DOHH2 (cell line): Measurements from ENCODE around the gene COIL.

Experiments
- H3F3A ChIP-seq: fragments of 200-600 bp; sonication (generic), shearing (Covaris generic); 2 replicates; pipeline ENCODE4 v1.6.0; 2016; ENCODE audit warnings: antibody characterized with exemption, mild to moderate bottlenecking; ENCODE audit not compliant: control insufficient read depth, insufficient read depth
- H3K27ac ChIP-seq: fragments of 200-600 bp; sonication (generic); 2 replicates; pipeline ENCODE4 v1.5.1; 2014; ENCODE audit warnings: low read depth, mild to moderate bottlenecking, low read length, moderate library complexity
- H3K27me3 ChIP-seq: fragments of 200-600 bp; sonication (generic); 2 replicates; pipeline ENCODE4 v1.6.1; 2014; ENCODE audit warnings: mild to moderate bottlenecking, low read length, mixed read lengths; ENCODE audit not compliant: control insufficient read depth
- H3K36me3 ChIP-seq: fragments of 200-600 bp; sonication (generic); 2 replicates; pipeline ENCODE4 v1.6.1; 2014; ENCODE audit warnings: mild to moderate bottlenecking, low read length, moderate library complexity, mixed read lengths; ENCODE audit not compliant: control insufficient read depth
- H3K4me1 ChIP-seq: fragments of 200-600 bp; sonication (generic); 2 replicates; pipeline ENCODE4 v1.6.1; 2014; ENCODE audit warnings: mild to moderate bottlenecking, low read length, mixed read lengths; ENCODE audit not compliant: control insufficient read depth
- H3K4me2 ChIP-seq: fragments of 200-600 bp; sonication (generic); 2 replicates; pipeline ENCODE4 v1.6.0; 2014; ENCODE audit warnings: mild to moderate bottlenecking, low read length, moderate library complexity
- H3K4me3 ChIP-seq: fragments of 200-600 bp; sonication (generic); 2 replicates; pipeline ENCODE4 v1.5.1; 2014; ENCODE audit warnings: mild to moderate bottlenecking, low read length, mixed read lengths
- H3K79me2 ChIP-seq: fragments of 200-600 bp; sonication (generic); 2 replicates; pipeline ENCODE4 v1.6.1; 2014; ENCODE audit warnings: mild to moderate bottlenecking, low read length, mixed read lengths; ENCODE audit not compliant: control insufficient read depth
- H3K9me2 ChIP-seq: fragments of 200-600 bp; sonication (generic); replicated peaks from 2 replicates; pipeline ENCODE4 v1.6.1; 2014; ENCODE audit warnings: mild to moderate bottlenecking, low read length, mixed read lengths; ENCODE audit not compliant: control insufficient read depth
- H3K9me3 ChIP-seq: fragments of 200-600 bp; sonication (generic); 2 replicates; pipeline ENCODE4 v1.6.1; 2014; ENCODE audit warnings: antibody characterized with exemption, low read length, mixed read lengths; ENCODE audit not compliant: control insufficient read depth, insufficient read depth
- H4K20me1 ChIP-seq: fragments of 200-600 bp; sonication (generic); 2 replicates; pipeline ENCODE4 v1.6.0; 2014; ENCODE audit warnings: low read depth, mild to moderate bottlenecking, antibody characterized with exemption, low read length, moderate library complexity; ENCODE audit not compliant: control insufficient read depth, insufficient read depth
- CTCF ChIP-seq: fragments of 200-600 bp; sonication (generic); IDR thresholded peaks from one replicate; pipeline ENCODE4 v1.5.1; 2014; ENCODE audit warnings: antibody characterized with exemption, mild to moderate bottlenecking, low read depth, low read length; ENCODE audit not compliant: poor library complexity, severe bottlenecking
- EZH2phosphoT487 ChIP-seq: fragments of 200-600 bp; sonication (generic); IDR thresholded peaks from 2 replicates; pipeline ENCODE4 v1.6.1; 2017; ENCODE audit warnings: borderline replicate concordance, mild to moderate bottlenecking, antibody characterized with exemption, low read length, moderate library complexity, mixed read lengths

The COIL gene

GRCh38 chr17:57008958-57009357 is 48.1 kb upstream of the COIL start:
- Histone ChIP-seq H3K4me3 (no peak overlapping the region), H3K9me2 (no peaks in the 10 kb centered on the region), H4K20me1 (no peaks in the 10 kb centered on the region), H3F3A (peaks cover 18% of the 10 kb centered on the region), H3K36me3 (peaks cover 3% of the 10 kb centered on the region), H3K79me2 (no peaks in the 10 kb centered on the region), H3K4me2 (no peak overlapping the region), H3K27ac (no peak overlapping the region), H3K4me1 (peaks cover 73% of the 10 kb centered on the region), H3K27me3 (no peaks in the 10 kb centered on the region), H3K9me3 (no peaks in the 10 kb centered on the region; the same call in 1 of the 2 replicates)
- no peak for TF ChIP-seq EZH2phosphoT487
- TF ChIP-seq CTCF = no peak

GRCh38 chr17:57006040-57006439 is 45.2 kb upstream of the COIL start:
- Histone ChIP-seq H3K4me2 (peak overlapping the region; percentile 87), H3K4me1 (peaks cover 94% of the 10 kb centered on the region)

GRCh38 chr17:57004944-57005579 is 44.2 kb upstream of the COIL start:
- Histone ChIP-seq H3K4me3 (peak overlapping the region; percentile 72), H3K27ac (peak overlapping the region; percentile 94), H3K36me3 (peaks cover 17% of the 10 kb centered on the region), H4K20me1 (no peaks in the 10 kb centered on the region), H3K9me3 (no peaks in the 10 kb centered on the region), H3K27me3 (no peaks in the 10 kb centered on the region), H3K4me2 (peak overlapping the region; percentile 87), H3K79me2 (no peaks in the 10 kb centered on the region), H3K9me2 (no peaks in the 10 kb centered on the region), H3K4me1 (peaks cover 84% of the 10 kb centered on the region), H3F3A (peaks cover 16% of the 10 kb centered on the region)
- peak; percentile 39 for TF ChIP-seq CTCF
- TF ChIP-seq EZH2phosphoT487 = no peak

More at GRCh38 chr17:57006040-57006439, 45.2 kb upstream of the COIL start:
- TF ChIP-seq EZH2phosphoT487 (no peak), CTCF (no peak)
- H4K20me1 ChIP-seq = no peaks in the 10 kb centered on the region
- peak overlapping the region; percentile 94 for H3K27ac ChIP-seq
- no peaks in the 10 kb centered on the region for H3K79me2 ChIP-seq
- peak overlapping the region; percentile 72 for H3K4me3 ChIP-seq
- peaks cover 17% of the 10 kb centered on the region for H3K36me3 ChIP-seq
- no peaks in the 10 kb centered on the region for H3K27me3 ChIP-seq
- H3K9me2 ChIP-seq = no peaks in the 10 kb centered on the region
- H3F3A ChIP-seq = peaks cover 16% of the 10 kb centered on the region
- no peaks in the 10 kb centered on the region for H3K9me3 ChIP-seq
